Epithelial cell of proximal tubule (primary cell): ENCODE results near the gene LRFN3. TPM values are rescaled to one million over a fixed set of nuclear protein-coding genes. Genes with fewer than 3 reads are reported as not detected.
"Not testable (repeated sequence)": the region's sequence is repeated elsewhere in the genome, so short reads cannot be mapped to it uniquely, and the experiment has no call there.

Experiments
- DNase-seq: peaks from one replicate; pipeline ENCODE4 v3.0.0-alpha.2; 2011; ENCODE audit warnings: low read depth
- H3K4me3 ChIP-seq: 2 replicates; pipeline ENCODE4 v1.5.1; 2011; ENCODE audit warnings: low read depth, mild to moderate bottlenecking, low read length
- total RNA-seq: library from RNA; depleted of rRNA; stranded (reverse); fragments of >200 nt; gene quantifications from 2 replicates; pipeline ENCODE4 v1.2.3, GENCODE V29; 2015
- TF ChIP-seq, protein P1 (sequence below): conservative IDR thresholded peaks from 2 replicates; pipeline ENCODE4 v1.5.1; 2012; ENCODE audit warnings: low read depth, mild to moderate bottlenecking, low read length

LRFN3 gene
- total RNA-seq, 1 donor from 2014 or later = 12.7 TPM

GRCh38 chr19:35975608-35976214 is 39.5 kb downstream of the LRFN3 start:
- H3K4me3 ChIP-seq = no peak overlapping the region
- TF ChIP-seq, protein P1, sequence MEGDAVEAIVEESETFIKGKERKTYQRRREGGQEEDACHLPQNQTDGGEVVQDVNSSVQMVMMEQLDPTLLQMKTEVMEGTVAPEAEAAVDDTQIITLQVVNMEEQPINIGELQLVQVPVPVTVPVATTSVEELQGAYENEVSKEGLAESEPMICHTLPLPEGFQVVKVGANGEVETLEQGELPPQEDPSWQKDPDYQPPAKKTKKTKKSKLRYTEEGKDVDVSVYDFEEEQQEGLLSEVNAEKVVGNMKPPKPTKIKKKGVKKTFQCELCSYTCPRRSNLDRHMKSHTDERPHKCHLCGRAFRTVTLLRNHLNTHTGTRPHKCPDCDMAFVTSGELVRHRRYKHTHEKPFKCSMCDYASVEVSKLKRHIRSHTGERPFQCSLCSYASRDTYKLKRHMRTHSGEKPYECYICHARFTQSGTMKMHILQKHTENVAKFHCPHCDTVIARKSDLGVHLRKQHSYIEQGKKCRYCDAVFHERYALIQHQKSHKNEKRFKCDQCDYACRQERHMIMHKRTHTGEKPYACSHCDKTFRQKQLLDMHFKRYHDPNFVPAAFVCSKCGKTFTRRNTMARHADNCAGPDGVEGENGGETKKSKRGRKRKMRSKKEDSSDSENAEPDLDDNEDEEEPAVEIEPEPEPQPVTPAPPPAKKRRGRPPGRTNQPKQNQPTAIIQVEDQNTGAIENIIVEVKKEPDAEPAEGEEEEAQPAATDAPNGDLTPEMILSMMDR = no peak
- no peak for DNase-seq

DNA sequence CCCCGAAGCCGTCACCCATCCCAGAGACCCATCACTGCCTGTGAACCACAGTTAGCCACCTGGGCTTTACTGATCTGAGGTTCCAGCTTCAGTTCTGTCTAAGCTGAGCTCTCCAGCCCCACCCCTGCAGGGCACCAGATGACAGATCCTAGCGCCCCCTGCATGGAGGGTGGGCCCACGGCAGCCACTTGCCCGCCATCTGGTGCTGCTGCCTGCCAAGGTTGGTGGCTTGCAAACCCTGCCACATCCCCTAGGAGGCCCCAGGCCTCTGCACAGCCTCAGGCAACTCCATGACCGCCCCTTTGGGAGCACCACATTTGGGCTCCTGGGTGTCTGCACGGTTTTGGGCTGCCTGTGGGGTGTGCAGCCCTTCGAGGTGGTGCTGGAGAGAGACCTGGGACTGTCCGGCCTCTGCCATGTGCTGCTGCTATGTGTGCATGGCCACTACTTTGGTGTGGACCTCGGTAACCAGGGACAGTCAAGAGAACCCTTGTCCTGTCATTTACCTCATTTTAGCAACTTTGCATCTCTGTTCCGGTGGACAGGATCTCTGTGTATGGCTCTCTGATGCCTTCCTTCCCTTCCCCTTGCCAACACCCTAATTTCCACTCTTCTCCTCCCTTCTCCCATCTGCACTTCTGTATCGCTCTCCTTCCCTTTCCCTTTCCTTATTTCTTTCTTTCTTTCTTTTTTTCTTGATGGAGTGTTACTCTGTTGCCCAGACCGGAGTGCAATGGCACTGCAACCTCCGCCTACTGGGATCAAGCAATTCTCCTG is 41.5 kb downstream of the LRFN3 start:
- no peak overlapping the region for H3K4me3 ChIP-seq
- no peak for DNase-seq
- TF ChIP-seq, protein P1 = peak; percentile 13

GRCh38 chr19:35978271-35978670 is 42.1 kb downstream of the LRFN3 start:
- H3K4me3 ChIP-seq = no peak overlapping the region
- no peak for DNase-seq
- TF ChIP-seq, protein P1 = no peak

DNA sequence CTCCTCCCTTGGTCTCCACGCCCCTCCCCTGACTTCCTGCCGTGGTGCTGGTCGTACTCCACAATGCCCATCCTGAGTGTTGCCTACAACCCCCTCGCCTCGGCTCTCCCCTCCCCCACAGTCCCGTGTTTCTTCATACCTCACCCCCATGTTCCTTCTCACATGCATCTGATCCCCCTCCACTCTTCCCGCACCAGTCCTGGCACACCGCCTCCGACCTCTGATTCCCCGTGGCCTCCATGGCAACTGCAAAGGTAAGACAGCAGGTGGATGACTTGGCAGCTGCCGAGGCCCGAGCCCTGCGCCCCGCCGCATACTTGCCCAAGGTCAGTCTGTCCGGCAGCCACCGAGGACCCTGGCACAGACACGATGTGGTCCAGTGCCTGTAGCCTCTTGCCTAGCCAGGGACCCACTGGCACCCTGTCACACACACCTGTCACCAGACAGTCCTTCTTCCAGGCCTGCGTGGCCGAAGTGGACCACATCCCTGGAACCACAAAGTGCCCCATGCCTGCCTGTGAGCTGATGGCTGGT is 42.7 kb downstream of the LRFN3 start:
- no peak overlapping the region for H3K4me3 ChIP-seq
- no peak for DNase-seq
- TF ChIP-seq, protein P1 = no peak

DNA sequence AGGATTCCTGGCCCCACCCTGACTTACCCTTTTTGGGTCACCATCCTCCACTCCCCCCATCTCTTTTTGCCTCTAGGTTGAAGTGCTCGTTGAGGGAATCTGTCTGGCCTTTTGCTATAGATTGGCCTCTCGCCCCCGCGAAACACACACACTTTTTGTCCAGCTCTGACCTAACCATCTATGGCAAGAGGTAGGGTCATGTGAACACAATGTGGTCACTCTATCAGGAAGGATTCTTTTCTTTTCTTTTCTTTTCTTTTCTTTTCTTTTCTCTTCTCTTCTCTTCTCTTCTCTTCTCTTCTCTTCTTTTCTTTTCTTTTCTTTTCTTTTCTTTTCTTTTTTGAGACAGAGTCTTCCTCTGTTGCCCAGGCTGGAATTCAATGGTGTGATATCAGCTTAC is 44.8 kb downstream of the LRFN3 start:
- not testable (repeated sequence) for DNase-seq, H3K4me3 ChIP-seq

DNA sequence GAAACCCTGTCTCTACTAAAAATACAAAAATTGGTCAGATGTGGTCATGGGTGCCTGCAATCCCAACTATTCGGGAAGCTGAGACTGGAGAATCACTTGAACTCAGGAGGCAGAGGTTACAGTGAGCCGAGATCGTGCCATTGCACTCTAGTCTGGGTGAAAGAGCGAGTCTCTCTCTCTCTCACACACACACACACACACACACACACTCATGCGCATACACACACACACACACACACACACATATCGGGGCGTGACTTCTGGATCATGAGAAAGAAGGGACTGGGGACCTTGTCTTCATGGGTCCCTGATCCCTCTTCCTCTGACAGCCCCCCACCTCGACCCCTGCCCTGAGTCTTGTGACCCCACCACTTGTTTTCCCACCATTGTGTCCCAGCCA is 47.0 kb downstream of the LRFN3 start:
- TF ChIP-seq, protein P1 = no peak
- no peak for DNase-seq

DNA sequence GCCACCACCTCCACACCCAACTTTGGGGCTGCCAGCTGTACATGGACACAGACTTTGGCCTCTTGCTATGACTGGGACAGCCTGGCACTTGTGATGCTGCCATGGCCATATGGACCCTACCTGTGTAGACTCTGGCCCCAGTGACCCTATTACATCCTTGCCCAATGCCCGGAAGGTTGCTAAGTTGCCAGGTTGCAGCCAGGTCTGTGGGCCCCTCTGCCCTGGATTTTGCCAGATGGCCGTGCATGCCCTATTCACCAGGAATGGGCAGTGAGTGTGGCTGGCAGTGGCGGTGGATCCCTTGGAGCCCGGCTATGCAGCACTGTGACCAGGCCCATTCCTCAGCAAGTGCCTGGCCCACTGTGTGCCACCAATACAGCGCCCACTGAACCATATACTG is 49.9 kb downstream of the LRFN3 start:
- TF ChIP-seq, protein P1 = no peak
- DNase-seq = no peak
- no peak overlapping the region for H3K4me3 ChIP-seq

More for the DNA sequence above, 47.0 kb downstream of the LRFN3 start:
- no peak overlapping the region for H3K4me3 ChIP-seq
